AG04449 (cell line): ENCODE results near the gene RAPGEFL1.
"Not testable (repeated sequence)": the region's sequence is repeated elsewhere in the genome, so short reads cannot be mapped to it uniquely, and the experiment has no call there.

Source experiments
- CTCF ChIA-PET: fragments of 350-600 bp; formaldehyde crosslinking; extraction: SDS; loops from one replicate; lab custom pipeline; 2021; ENCODE audit warnings: antibody characterized with exemption; lab: Yijun Ruan, JAX
- POLR2A ChIA-PET: fragments of 400-600, 350-600 bp; formaldehyde crosslinking; extraction: SDS; loops from one replicate; lab custom pipeline; 2020; ENCODE audit warnings: antibody characterized with exemption, inconsistent platforms; lab: Yijun Ruan, JAX
- DNase-seq: peaks from one replicate; pipeline ENCODE4 v3.0.0-alpha.2; 2010; ENCODE audit warnings: low read depth, low spot score
- H3K4me3 ChIP-seq: 2 replicates; pipeline ENCODE4 v1.5.1; 2011; ENCODE audit warnings: low read depth, mild to moderate bottlenecking, control low read depth, low read length
- TF ChIP-seq, protein P1 (sequence below): IDR thresholded peaks from one replicate; pipeline ENCODE4 v1.5.1; 2011; ENCODE audit warnings: mild to moderate bottlenecking, moderate library complexity, low read length, control low read depth, inconsistent platforms; ENCODE audit not compliant: insufficient read depth; ENCODE audit errors: missing control alignments

Gene RAPGEFL1

DNA sequence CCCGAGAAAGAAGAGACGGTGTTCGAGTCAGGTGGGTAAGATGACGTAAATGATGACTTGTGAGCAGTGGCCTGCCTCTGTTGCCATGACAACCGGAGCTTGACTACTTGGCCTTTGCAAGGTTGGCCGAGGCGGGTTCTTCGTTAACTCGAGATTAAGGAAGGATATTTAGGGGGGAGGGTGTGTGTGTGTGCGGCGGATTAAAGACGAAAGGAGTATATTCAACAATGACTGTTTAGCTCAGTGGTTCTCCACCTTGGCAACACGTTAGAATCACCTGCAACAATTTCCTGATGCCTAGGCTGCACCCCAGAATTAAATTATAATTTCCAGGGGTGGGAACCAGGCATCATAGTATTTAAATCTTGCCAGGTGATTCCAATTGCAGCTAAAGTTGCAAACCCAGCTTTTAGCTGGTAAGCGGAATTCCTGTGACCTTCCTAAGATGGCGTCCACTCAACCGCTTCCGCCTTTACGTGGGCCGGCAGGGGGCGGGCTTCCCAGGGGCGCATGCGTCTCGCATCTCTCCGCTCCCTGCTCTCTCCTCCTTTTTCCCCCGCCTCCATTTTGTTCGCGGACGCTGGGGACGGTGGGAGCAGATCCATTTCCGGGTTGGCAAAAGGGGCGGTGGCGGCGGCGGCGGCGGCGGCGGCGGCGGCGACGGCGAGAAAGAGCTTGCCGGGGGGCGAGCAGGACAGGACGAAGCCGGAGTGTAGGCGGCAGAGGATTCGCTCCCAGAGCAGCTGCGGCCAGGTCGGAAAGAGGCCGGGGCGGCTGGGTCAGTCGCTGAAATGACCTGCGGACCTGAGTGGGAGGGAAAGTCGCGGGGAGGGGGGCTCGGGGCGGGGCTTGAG is 41.7 kb downstream of the RAPGEFL1 start, which contains the start of gene WIPF2:
Gene WIPF2, plus strand, starts transcription at position 565 of the 854 bp plus-strand sequence. CDS start 37,156 bp downstream, outside the sequence.
- TF ChIP-seq, protein P1, sequence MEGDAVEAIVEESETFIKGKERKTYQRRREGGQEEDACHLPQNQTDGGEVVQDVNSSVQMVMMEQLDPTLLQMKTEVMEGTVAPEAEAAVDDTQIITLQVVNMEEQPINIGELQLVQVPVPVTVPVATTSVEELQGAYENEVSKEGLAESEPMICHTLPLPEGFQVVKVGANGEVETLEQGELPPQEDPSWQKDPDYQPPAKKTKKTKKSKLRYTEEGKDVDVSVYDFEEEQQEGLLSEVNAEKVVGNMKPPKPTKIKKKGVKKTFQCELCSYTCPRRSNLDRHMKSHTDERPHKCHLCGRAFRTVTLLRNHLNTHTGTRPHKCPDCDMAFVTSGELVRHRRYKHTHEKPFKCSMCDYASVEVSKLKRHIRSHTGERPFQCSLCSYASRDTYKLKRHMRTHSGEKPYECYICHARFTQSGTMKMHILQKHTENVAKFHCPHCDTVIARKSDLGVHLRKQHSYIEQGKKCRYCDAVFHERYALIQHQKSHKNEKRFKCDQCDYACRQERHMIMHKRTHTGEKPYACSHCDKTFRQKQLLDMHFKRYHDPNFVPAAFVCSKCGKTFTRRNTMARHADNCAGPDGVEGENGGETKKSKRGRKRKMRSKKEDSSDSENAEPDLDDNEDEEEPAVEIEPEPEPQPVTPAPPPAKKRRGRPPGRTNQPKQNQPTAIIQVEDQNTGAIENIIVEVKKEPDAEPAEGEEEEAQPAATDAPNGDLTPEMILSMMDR = peak; percentile 80
- CTCF ChIA-PET = interaction anchor here (0.6 to 6.3 kb wide), 54 partner anchors 10 to 756 kb away, joined by 3 to 65 read pairs (median 4); partner anchors contain the start of gene RARA
- POLR2A ChIA-PET = interaction anchor here (1.4 to 1.5 kb wide), 2 partner anchors 10 to 20 kb away, joined by 5 to 10 read pairs; no protein-coding TSS in a partner anchor
- DNase-seq = peak; percentile 61
- peak within 1 kb of the TSS; percentile 94 for H3K4me3 ChIP-seq

DNA sequence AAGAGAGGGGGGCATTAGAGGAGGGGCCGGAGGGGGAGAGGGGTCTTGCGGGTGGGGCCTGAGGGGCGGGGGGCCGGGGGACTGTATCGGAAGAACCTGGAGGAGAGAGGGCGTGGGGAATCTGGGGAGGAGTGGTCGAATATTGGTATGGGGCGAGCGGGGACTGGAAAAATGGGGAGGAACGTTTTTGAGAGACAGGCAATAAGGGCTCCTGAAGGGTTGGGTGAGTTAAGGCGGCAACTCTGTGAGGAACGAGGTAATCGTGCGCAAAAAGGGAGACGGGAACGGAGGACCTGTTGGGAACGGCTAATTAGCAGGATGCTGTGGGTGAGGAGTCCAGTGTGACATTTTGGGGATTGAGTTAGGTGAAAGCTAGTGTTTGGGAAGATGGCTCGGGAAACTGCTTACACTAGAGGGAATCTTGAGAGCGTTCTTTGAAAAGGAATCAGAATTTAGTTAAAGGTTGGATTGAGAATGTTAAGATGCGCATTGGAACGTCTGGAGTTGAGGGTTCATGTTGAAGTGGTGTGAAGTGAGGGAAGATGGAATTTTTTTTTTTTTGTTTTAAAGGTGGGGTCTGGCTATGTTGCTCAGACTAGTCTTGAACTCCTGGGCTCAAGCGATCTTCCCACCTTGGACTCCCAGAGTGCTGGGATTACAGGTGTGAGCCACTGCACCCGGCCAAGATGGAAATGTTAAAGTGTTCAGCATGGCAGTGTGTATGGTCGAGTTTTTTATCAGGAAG is 42.5 kb downstream of the RAPGEFL1 start:
- POLR2A ChIA-PET = interaction anchor here (1.4 to 1.5 kb wide), 2 partner anchors 10 to 20 kb away, joined by 5 to 10 read pairs; no protein-coding TSS in a partner anchor
- H3K4me3 ChIP-seq = peak overlapping the region; percentile 94
- CTCF ChIA-PET = interaction anchor here (0.7 to 6.3 kb wide), 40 partner anchors 10 to 757 kb away, joined by 3 to 65 read pairs (median 5); partner anchors contain the start of gene RARA
- DNase-seq = no peak
- TF ChIP-seq, protein P1 = no peak

DNA sequence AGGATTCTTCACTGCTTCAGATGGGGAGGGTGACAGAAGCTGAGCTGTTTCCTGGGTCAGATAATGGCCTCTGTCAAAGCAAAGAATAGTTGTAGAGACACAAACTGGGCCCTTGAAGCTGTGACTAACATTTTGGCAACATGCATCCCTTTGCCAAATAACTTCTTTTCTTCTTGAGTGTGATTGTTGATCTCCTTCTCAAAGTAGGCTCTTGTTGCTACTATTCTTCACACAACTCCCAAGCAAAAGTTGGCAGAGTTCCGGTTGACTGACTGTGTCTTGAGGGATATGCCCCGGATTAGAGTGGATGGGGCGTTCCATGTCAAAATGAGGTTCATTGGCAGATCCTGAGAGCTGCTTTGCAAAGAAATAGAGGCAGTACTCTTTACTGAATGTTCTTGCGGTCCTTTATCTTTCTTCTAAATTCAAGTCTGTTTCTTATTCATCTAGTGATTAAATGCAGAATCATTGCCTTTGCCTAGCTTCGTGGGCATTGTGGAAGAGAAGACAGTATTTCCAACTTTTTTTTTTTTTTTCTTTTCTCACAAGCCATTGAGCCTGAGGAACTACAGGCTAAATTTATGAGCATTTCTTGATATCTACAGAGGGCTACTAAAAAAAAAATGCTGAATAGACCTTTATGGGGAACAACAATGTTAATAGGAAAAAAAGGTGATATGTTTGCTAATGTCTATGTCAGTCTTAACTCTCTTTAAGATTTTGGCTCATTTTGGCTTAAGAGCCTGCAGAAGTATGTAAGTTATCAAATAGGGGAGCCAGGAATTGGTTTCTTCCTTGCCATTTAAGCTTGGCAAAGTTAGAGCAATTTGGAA is 47.7 kb downstream of the RAPGEFL1 start:
- H3K4me3 ChIP-seq = no peak overlapping the region
- ChIA-PET POLR2A (interaction anchor here (1.2 kb wide), 1 partner anchor 43 kb away, joined by 3 read pairs; no protein-coding TSS in a partner anchor), CTCF (interaction anchor here (1.3 kb wide), 1 partner anchor 17 kb away, joined by 3 read pairs; no protein-coding TSS in a partner anchor)
- TF ChIP-seq, protein P1 = no peak
- no peak for DNase-seq

DNA sequence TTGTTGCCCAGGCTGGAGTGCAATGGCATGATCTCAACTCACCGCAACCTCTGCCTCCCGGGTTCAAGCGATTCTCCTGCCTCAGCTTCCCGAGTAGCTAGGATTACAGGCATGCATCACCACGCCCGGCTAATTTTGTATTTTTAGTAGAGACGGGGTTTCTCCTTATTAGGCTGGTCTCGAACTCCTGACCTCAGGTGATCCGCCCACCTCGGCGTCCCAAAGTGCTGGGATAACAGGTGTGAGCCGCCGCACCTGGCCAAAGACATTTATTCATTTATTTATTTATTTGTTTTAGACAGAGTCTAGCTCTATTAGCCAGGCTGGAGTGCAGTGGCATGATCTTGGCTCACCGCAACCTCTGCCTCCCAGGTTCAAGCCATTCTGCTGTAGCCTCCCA is 51.9 kb downstream of the RAPGEFL1 start:
- H3K4me3 ChIP-seq, DNase-seq, POLR2A ChIA-PET: not testable (repeated sequence)
- CTCF ChIA-PET = interaction anchor here (0.7 to 1.8 kb wide), 5 partner anchors 10 to 203 kb away, joined by 3 to 5 read pairs (median 3); no protein-coding TSS in a partner anchor

DNA sequence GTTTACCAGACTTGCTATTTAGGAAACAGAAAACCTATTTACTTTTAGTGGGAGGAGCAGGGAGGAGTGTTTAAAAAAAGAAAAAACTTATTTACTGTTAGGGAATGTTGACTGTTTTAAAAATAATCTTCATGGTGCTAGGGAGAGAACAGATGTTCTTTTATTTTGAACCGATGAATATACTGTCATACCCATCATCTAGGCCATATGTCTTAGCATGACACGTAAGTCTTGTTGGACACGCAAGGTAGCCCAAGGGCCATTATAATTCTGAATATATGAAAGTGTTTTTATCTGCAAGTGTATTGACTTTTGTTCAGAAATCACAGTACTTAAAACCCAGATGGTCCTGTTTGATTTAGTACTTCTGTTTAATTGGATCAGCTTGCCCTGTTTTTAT is 53.4 kb downstream of the RAPGEFL1 start:
- CTCF ChIA-PET = interaction anchor here (0.8 to 2.2 kb wide), 6 partner anchors 10 to 119 kb away, joined by 3 to 8 read pairs (median 5); partner anchors contain the start of gene WIPF2
- POLR2A ChIA-PET = no interaction called here
- H3K4me3 ChIP-seq = no peak overlapping the region
- DNase-seq = no peak
- TF ChIP-seq, protein P1 = no peak

DNA sequence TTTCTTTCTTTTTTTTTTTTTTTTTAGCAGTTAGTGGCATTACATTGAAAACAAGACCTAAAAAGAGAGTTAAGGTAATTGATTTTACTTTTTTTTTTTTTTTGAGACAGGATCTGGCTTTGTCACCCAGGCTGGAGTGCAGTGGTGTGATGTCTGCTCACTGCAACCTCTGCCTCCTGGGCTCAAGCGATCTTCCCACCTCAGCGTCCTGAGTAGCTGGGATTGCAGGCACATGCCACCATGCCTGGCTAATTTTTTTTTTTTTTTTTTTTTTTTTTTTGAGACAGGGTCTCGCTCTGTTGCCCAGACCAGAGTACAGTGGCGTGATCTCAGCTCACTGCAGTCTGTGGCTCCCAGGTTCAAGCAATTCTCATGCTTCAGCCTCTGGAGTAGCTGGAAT is 54.7 kb downstream of the RAPGEFL1 start:
- CTCF ChIA-PET = interaction anchor here (0.6 to 2.2 kb wide), 3 partner anchors 13 to 119 kb away, joined by 3 to 11 read pairs (median 5); partner anchors contain the start of gene WIPF2
- H3K4me3 ChIP-seq, DNase-seq, POLR2A ChIA-PET: not testable (repeated sequence)
